Upper lobe of left lung (tissue), 6 donors: ENCODE data around the gene FGD2. TPM values are rescaled to one million over a fixed set of nuclear protein-coding genes. Genes with fewer than 3 reads are reported as not detected.

Experiments
- ATAC-seq, 2 donors: fragments of 200-7000 bp; cut with Tn5 transposase; one replicate each; pipeline ENCODE4 v1.9.1; 2022; ENCODE audit warnings: mild to moderate bottlenecking in 2 of 2, moderate library complexity in 2 of 2; ENCODE audit not compliant: low FRiP score in 2 of 2
- DNase-seq, 2 donors: peaks; one replicate each; pipeline ENCODE4 v3.0.0-alpha.2; 2019 to 2020
- H3K27ac ChIP-seq, 4 donors: fragments of 200-600 bp; sonication (generic); one replicate each; pipeline ENCODE4 v1.5.1; 2016 to 2019
- H3K27me3 ChIP-seq, 4 donors: fragments of 200-600 bp; sonication (generic); one replicate each; pipeline ENCODE4 v1.5.1; 2017 to 2019
- H3K36me3 ChIP-seq, 4 donors: fragments of 200-600 bp; sonication (generic); one replicate each; pipeline ENCODE4 v1.5.1; 2016 to 2019
- H3K4me1 ChIP-seq, 4 donors: fragments of 200-600 bp; sonication (generic); one replicate each; pipeline ENCODE4 v1.5.1; 2018 to 2019
- H3K4me3 ChIP-seq, 4 donors: fragments of 200-600 bp; sonication (generic); one replicate each; pipeline ENCODE4 v1.5.1; 2017 to 2019; ENCODE audit warnings: mild to moderate bottlenecking in 2 of 4, moderate library complexity in 1 of 4
- H3K9me3 ChIP-seq, 4 donors: fragments of 200-600 bp; sonication (generic); one replicate each; pipeline ENCODE4 v1.5.1; 2018 to 2019
- CTCF ChIP-seq, 6 experiments: fragments of 450-650 bp in 4 of 6; fragments of 200-600 bp in 2 of 6; sonication (generic) in 2 of 6; IDR thresholded peaks; one replicate each; pipeline ENCODE4 v1.5.1; 2016 to 2019; ENCODE audit warnings: antibody characterized with exemption in 6 of 6
- EP300 ChIP-seq, 4 donors: sonication (generic); formaldehyde crosslinking; IDR thresholded peaks; one replicate each; pipeline ENCODE4 v1.5.1; 2017; ENCODE audit warnings: antibody characterized with exemption in 4 of 4, control low read depth in 2 of 4
- POLR2A ChIP-seq, 4 donors: fragments of 450-650 bp; IDR thresholded peaks; one replicate each; pipeline ENCODE4 v1.5.1; 2016 to 2017; ENCODE audit warnings: antibody characterized with exemption in 4 of 4, mild to moderate bottlenecking in 2 of 4
- POLR2AphosphoS5 ChIP-seq, 2 donors: sonication (generic); formaldehyde crosslinking; IDR thresholded peaks; one replicate each; pipeline ENCODE4 v1.5.1; 2017; ENCODE audit warnings: antibody characterized with exemption in 2 of 2
- WGBS, 2 donors: methylation state at CpG; one replicate each; pipeline ENCODE4 v1.1.5; 2017 to 2018; 5-methylcytosine and 5-hydroxymethylcytosine counted together
- total RNA-seq, 6 donors: library from RNA; depleted of rRNA in 4 of 6; stranded (reverse); fragments of >200 nt in 4 of 6; gene quantifications; one replicate each; pipeline versions ENCODE4 v1.1.0 to v1.2.1, GENCODE V29; 2016 to 2021
- donor health status: DM: no; HTN: no; CAD: no; lungs with moderate emphysema.
- donor health status: DM: no; HTN: yes; CAD: no; lungs with severe emphysema.

FGD2 gene
- total RNA-seq, 6 donors from 2014 or later, result 50.8 to 204 (median 92.3) TPM

DNA sequence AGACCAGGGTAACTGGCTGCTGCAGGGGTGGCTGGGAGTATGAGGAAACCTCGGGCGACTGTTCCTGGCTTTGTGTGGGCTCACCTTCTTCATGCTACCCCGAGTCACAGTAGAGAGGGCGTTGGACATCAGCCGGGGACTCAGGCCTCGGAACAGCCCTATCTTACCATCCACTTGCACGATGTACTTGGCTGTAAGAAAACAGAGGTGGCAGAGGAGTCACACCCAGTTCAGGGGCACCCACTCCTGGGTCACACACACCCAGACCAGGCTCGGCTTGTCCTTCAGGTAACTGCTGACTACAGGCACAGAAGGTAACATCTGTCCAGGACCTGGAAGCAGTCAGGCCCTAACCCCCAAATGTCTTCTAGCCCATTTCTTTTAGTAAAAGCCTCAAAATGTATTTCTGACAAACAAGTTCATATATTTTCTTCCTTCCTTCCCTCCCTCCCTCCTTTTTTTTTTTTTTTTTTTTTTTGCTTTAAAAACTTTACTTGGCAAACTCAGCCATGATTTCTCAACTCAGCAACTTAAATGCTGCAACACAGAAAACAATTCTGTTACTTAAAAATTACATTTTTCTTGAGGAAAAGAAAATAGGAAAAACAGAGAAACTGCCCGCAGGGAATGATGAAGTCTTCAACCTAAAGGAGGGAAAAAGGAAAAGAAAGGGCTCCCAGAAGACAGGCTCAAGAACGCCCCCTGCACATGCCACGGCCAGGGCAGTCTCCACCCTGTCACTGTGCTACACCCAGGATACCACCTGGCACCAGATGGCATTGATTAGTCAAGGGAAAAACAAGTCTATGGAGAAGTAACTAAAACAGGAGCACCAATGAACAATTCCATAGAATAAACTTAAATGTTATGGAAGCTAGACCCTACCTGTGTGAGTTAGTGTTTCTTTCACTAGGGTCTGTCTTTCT, 26.8 kb upstream of the FGD2 start:
- Histone ChIP-seq H3K9me3 (no peaks in the 10 kb centered on the region), H3K4me1 (peaks cover 22 to 42% (median 33%) of the 10 kb centered on the region in 4 donors), H3K4me3 (no peak overlapping the region), H3K27me3 (no peaks in the 10 kb centered on the region), H3K36me3 (peaks cover 36 to 70% (median 55%) of the 10 kb centered on the region in 4 donors), H3K27ac (peak overlapping the region in 2 of 4 donors; percentile 26 to 56)
- ATAC-seq, result no peak
- WGBS, 2 donors, result 66 to 75% methylated on average over 7 to 11 of the region's 11 CpGs
- DNase-seq, result peak in 1 of 2 donors; percentile 63
- no peak for TF ChIP-seq EP300 (IDR thresholded peaks at IDR 0.05)

GRCh38 chr6:36979347-36979742, 26.1 kb upstream of the FGD2 start:
- peak overlapping the region in 1 of 4 donors; percentile 44 for H3K27ac ChIP-seq
- H3K9me3 ChIP-seq, result no peaks in the 10 kb centered on the region
- H3K4me1 ChIP-seq, result peaks cover 29 to 48% (median 40%) of the 10 kb centered on the region in 4 donors
- H3K27me3 ChIP-seq, result no peaks in the 10 kb centered on the region
- peak in 1 of 2 donors; percentile 54 for ATAC-seq
- peaks cover 31 to 63% (median 48%) of the 10 kb centered on the region in 4 donors for H3K36me3 ChIP-seq
- WGBS, 2 donors, result 30 to 60% methylated on average over 4 of the region's 4 CpGs
- H3K4me3 ChIP-seq, result no peak overlapping the region
- peak; percentile 14 to 54 (median 38) for TF ChIP-seq CTCF (IDR thresholded peaks at IDR 0.05)
- TF ChIP-seq POLR2AphosphoS5 (IDR thresholded peaks at IDR 0.05), result no peak
- DNase-seq, result peak in 1 of 2 donors; percentile 53

DNA sequence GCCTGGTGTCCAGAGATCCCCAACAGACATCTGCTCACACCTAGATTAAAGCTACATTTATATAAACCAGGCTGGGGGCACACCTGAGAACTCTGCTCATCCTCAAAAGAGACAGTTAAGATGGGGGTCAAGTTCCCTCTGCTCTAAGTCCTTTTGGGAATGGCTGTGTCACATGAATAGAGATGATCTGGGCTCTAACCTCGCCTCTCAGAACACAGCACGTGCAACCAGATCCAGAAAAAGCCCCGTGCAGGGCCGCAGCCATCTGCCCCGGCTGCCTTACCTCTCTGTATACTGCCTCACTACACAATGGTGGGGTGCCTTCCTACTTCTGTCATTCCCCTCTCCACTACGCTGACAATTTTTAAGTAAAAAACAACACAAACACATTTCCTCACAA, 25.3 kb upstream of the FGD2 start:
- peaks cover 28 to 56% (median 40%) of the 10 kb centered on the region in 4 donors for H3K36me3 ChIP-seq
- H3K4me1 ChIP-seq, result peaks cover 33 to 56% (median 47%) of the 10 kb centered on the region in 4 donors
- WGBS, 2 donors, result 78 to 83% methylated on average over 6 of the region's 6 CpGs

DNA sequence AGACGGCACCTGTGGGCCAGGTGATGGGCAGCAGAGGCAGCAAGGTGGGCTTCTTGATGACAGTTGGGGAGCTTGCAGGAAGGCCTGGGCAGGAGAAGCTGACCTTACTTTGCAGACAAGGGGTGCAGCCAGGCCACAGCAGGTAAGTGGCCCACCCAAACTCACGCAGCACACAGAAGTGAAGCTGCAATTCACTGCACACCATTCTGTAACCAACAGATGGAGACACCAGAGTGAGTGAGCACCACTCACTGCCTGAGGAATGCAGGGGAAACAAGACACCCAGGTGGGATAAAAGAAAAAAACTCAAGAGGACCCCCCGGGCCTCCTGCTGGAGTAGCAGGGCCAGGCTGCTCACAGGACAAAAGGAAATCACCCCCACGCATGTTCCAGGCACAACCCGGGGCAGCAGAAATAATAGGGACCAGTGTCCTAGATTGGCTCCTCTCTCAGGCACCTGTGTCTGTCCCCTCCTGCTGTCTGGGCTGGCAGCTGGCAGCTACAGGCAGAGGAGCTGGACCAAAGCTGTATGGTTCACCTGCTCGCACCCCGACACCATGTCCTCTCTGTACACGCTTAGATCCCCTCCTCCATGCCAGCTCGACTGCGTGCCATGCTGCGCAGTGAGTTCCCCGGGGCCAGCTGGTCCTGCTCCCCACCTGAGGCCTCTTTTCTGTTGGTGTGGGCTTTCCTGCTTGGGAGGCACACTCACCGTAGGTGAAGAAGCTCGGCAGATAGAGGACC, 24.4 kb upstream of the FGD2 start:
- H3K36me3 ChIP-seq, result peaks cover 21 to 46% (median 31%) of the 10 kb centered on the region in 4 donors
- no peak for TF ChIP-seq POLR2AphosphoS5 (IDR thresholded peaks at IDR 0.05)
- no peak for TF ChIP-seq CTCF (IDR thresholded peaks at IDR 0.05)
- no peak for TF ChIP-seq EP300 (IDR thresholded peaks at IDR 0.05)
- no peak for TF ChIP-seq POLR2A (IDR thresholded peaks at IDR 0.05)
- DNase-seq (no peak), ATAC-seq (no peak)
- peaks cover 33 to 56% (median 47%) of the 10 kb centered on the region in 4 donors for H3K4me1 ChIP-seq
- no peaks in the 10 kb centered on the region for H3K27me3 ChIP-seq
- H3K27ac ChIP-seq, result peak overlapping the region in 1 of 4 donors; percentile 24
- H3K4me3 ChIP-seq, result no peak overlapping the region
- no peaks in the 10 kb centered on the region for H3K9me3 ChIP-seq
- 70 to 75% methylated on average over 14 of the region's 14 CpGs for WGBS, 2 donors

More for the DNA sequence above, 25.3 kb upstream of the FGD2 start:
- ATAC-seq, result no peak
- Histone ChIP-seq H3K27me3 (no peaks in the 10 kb centered on the region), H3K9me3 (no peaks in the 10 kb centered on the region), H3K4me3 (no peak overlapping the region), H3K27ac (peak overlapping the region in 1 of 4 donors; percentile 24)
- no peak for DNase-seq
- TF ChIP-seq POLR2AphosphoS5 (IDR thresholded peaks at IDR 0.05), result no peak
- TF ChIP-seq EP300 (IDR thresholded peaks at IDR 0.05), result no peak
- TF ChIP-seq CTCF (IDR thresholded peaks at IDR 0.05), result no peak
- no peak for TF ChIP-seq POLR2A (IDR thresholded peaks at IDR 0.05)

- no peak for DNase-seq
- H3K27ac ChIP-seq, result peak overlapping the region in 2 of 4 donors; percentile 10 to 98
Measured at GRCh38 chr6:36983538-36983937, 21.9 kb upstream of the FGD2 start.

More at GRCh38 chr6:36983538-36983937, 21.9 kb upstream of the FGD2 start:
- no peaks in the 10 kb centered on the region for H3K9me3 ChIP-seq
- H3K4me3 ChIP-seq, result no peak overlapping the region
- H3K36me3 ChIP-seq, result peaks cover 0 to 21% (median 6%) of the 10 kb centered on the region in 4 donors
- 94 to 98% methylated on average over 3 of the region's 3 CpGs for WGBS, 2 donors
- no peak for TF ChIP-seq EP300 (IDR thresholded peaks at IDR 0.05)
- TF ChIP-seq POLR2AphosphoS5 (IDR thresholded peaks at IDR 0.05), result no peak
- TF ChIP-seq CTCF (IDR thresholded peaks at IDR 0.05), result no peak
- no peak for TF ChIP-seq POLR2A (IDR thresholded peaks at IDR 0.05)
- peaks cover 39 to 69% (median 59%) of the 10 kb centered on the region in 4 donors for H3K4me1 ChIP-seq
- ATAC-seq, result no peak
- no peaks in the 10 kb centered on the region for H3K27me3 ChIP-seq
